ELR (cell line): ENCODE results near the gene DYNC2H1.

ENCODE experiments used
- DNase-seq: peaks from one replicate; pipeline ENCODE4 v3.0.0-alpha.2; 2015; ENCODE audit warnings: low read depth

The DYNC2H1 gene

DNA sequence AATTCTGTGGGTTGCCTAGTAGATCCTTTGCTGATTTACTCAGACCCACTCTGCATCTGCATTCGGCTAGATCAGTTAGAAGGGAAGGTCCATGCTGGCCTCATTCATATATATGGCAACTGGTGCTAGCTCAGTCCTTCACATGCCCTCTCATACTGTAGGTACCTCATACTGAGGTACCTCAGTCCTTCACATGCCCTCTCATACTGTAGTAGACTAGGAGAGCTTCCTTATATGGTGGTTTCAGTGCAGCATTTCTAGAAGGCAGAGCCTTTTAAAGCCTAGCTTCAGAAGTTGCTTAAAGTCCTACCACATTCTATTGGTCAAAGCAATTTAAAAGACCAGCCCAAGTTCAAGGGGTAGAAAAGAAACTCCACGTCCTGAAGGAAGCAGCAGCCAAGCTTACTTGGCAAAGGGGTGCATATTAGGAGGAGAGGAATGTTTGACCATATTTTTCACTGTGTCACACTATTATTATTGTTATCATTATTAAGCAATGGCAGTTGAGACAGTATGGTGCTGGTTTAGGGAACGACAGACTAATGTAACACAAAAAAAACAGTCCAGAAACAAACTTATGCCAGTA, 356.4 kb downstream of the DYNC2H1 start:
- DNase-seq = no peak

DNA sequence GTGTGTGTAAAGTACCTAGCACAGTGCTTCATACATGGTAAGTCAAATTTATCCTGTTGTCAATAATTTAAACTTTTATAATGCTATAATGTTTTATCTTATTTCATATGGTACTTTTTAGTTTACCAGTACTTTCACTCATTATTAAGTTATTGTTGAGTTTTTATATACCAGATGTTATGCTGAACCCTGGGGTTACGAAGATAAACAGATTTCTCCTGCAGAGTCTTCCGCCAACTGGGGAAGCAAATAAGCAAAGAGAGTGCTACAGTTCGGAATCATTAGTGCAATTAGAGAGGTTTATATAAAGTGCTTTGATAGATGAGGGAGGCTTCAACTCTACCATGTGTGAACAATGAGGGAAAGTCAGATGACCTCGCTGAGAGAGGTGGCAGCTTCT, 362.3 kb downstream of the DYNC2H1 start:
- no peak for DNase-seq

DNA sequence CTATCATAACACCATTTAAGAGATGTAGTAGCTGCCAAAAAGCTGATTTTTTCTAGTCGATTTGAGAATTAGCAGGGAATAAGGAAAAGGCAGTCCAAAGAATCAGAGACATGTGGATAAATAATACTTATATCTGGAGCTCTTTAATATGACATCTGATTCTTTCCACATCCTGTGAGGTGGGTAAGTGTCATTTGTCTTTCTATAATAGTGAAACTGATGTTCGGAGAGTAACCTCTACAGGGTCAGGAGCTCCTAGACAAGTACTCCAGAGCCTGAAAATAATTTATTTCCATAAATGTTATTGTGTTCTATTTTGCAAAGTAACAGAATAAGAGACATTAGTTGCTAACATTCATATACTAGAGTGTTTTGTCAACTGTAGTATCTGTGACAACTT, 367.6 kb downstream of the DYNC2H1 start:
- no peak for DNase-seq

DNA sequence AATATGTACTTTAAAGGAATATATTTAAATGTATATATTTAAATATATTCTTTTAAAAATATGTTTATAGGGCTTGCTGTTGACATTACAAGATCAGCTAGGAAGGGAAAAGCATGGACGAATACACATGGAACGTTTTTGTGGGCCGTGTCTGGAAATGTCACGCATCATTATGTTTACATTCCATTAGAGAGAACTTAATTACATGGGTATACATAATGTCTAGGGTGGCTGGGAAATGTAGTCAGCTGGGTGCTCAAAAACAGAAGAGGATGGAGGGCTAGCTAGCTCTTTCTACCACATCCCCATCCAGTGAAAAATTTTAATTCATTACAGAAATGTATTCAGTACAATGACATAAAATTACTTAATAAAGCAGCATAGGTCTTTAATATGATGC, 371.2 kb downstream of the DYNC2H1 start:
- DNase-seq = no peak

DNA sequence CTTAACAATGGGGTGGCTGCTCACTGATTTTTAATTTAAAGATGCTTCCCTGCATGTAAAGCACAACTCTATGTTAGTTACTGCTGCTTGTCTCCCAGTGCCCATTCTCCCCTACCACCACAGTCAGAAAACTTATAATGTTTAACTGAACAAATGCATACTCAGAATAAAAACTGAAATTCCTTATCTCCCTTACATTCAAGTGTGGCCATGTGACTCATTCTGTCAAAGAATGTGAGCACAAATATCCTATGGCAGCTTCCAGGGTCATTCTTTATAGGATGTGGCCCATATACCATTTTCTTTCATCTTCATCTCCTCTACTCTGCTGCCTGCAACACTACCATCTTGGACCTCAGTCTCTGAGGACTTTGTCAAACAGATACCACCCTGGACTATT, 374.8 kb downstream of the DYNC2H1 start:
- DNase-seq = peak; percentile 34

DNA sequence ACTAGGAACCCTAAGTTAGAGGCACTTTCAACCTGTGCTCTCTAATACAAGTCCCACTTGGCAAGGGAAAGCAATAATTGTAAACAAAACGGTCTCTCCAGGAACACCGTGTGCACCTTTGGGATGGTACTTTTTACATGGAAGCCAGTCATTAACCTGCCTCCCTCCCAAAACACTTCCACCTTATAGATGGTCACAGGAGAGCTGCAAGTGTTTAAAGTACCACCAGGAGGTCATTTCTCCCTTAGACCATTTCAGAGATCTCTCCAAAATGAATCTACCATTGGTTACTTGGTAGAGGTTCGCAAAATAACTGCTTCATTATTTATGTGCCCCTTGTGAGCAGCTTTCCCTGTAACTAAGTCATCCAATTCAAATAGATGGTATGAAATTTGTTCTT, 375.3 kb downstream of the DYNC2H1 start:
- DNase-seq = peak; percentile 26

DNA sequence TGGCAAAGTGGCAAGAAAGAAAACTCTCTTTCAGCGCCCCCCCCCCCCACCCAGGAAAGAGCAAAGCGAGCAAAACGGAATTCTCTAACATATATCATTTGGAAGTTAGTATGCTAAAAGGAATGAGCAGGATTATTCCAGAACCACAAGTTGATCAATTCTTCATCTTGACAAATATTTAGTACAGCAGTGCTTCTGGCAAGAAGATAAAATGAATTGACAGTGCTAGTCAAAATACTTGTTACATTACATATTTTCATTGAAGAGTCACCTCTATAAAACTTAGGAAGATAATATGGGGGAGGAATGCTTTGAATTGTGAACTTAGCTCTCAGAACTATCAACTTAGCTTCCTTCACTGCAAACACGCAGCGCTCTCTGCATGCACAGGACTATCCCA, 377.4 kb downstream of the DYNC2H1 start:
- no peak for DNase-seq

DNA sequence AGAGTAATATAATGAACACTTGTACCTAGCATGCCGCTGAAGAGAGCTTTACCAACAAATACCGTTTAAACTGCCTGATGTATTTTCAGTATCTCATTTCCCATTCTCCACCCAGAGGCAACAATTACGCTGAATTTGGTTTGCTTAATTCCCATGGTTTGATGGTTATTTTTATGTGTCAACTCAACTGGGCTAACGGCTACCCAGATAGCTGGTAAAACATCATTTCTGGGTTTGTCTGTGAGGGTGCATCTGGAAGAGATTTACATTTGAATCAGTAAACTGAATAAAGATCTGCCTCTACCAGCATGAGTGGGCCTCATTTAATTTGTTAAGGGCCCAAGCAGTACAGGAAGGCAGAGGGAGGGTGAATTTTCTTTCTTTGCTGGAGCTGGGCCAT, 377.9 kb downstream of the DYNC2H1 start:
- DNase-seq = no peak

DNA sequence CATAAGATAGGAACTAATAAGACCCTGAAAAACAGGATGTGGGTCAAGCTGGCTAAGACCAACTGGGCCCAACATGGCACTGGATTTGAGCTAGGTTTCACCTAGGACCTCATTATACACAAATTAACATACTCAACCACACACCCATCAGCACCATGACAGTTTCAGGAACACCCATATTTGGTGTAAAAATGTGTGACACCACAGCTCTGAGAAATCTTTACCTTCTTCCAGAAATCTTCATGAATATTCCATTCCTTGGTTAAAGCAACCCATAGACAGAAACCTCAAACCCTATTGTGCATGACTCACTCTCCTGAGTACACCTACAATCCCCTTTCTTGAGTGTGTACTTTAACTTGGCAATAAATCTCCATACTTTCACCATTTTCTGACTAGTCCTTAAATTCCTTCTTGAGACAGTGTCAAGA, 378.8 kb downstream of the DYNC2H1 start:
- DNase-seq = peak; percentile 22

DNA sequence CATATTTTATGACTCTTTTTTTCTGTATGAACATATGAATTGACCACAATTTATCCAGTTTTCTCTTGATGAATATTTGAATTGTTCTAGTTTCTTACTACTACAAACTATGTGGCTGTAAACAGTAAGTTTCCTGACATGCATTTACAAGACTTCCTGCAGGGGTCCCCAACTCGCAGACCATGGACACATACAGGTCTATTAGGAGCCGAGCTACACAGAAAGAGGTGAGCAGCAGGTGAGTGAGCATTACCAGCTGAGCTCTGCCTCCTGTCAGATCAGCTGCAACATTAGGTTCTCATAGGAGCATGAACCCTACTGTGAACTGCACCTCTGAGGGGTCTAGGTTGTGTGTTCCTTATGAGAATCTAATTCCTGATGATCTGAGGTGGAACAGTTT, 379.4 kb downstream of the DYNC2H1 start:
- DNase-seq = no peak

DNA sequence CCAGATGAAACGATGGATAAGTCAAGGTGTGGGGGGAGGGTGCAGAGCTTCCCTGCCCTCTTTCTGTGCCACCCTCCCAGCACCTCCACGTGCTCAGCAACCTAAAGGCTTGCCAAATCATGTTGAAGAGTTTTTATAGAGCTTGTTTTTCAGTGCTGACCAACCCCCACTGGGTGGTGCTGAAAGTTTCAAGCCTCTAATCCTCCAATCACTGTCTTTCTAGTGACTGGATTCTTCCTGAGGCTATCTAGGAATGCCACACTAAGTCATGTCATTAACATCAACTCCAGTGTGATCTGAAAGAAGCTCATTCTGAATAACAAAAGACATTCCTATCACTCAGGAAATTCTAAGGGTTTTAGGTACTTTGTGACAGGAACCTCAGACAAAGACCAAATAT, 382.6 kb downstream of the DYNC2H1 start:
- DNase-seq = peak; percentile 8

DNA sequence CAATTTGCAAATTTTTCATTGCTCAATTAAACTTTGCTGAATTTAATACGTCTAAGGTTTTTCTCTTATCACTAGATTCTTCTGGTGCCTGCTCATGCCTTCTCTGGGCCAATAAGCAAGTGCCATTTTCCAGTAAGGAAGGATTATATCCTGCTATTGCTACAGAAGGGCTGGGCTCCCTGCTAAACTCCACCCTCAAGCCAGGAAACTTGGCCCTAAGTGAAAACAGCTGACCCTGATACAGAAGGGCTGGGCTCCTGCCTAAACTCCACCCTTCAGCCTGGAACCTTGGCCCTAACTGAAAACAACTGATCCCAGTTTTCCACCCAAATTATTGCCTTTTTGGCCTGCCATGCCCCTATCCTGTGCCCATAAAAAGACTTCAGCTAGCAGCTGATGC, 385.3 kb downstream of the DYNC2H1 start:
- no peak for DNase-seq

DNA sequence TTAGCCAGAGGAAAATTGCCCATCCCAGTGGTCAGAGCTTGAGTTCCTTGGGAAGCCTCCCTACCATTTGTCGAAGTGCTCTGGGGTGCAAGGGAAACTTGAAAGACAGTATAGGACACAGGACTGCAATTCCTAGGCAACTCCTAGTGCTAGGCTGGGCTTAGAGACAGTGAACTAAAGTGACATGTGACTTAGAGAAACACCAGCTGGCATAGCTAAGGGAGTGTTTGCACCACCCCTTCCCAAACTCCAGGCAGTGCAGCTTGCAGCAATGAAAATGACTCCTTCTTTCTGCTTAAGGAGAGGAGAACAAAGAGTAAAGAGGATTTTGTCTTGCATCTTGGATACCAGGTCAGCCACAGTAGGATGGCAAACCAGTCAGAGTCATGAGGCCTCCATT, 388.0 kb downstream of the DYNC2H1 start:
- DNase-seq = no peak

DNA sequence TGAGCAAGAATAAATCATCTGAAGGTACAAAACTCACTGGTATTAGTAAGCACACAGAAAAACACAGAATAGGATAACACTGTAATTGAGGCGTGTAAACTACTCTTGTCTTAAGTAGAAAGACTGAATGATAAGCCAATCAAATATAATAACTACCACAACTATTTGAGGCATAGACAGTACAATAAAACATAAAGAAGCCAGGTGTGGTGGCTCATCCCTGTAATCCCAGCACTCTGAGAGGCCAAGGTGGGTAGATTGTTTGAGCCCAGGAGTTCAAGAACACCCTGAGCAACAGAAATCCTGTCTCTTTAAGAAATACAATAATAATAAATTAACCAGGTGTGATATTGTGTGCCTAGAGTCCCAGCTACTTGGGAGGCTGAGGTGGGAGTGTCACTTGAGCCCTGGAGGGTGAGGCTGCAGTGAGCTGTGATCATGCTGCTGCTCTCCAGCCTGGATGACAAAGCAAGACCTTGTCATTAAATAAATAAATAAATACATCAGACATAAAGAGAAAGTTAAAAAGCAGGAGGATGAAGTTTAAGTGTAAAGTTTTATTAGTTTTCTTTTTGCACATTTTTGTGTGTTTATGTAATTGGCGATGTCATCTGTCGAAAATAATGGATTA, 390.6 kb downstream of the DYNC2H1 start:
- DNase-seq = peak; percentile 59

DNA sequence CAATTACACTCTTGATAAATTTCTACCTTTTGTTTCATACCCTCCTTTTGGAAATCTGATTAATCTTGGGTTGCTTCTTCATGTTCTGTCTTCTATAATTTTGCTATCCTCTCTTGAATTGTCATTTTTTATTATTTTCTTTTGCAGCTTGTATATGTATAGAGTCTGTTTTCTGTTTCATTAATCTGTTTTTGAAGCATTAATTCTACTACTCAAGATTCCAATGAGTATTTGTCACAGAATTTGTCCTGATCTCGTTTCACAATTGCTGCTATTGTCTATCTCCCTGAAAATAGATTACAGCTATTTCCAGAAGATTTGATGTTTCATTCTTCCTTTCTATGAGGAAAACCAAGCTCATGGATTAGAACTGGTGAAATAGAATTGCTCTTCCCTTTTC, 406.1 kb downstream of the DYNC2H1 start:
- no peak for DNase-seq

DNA sequence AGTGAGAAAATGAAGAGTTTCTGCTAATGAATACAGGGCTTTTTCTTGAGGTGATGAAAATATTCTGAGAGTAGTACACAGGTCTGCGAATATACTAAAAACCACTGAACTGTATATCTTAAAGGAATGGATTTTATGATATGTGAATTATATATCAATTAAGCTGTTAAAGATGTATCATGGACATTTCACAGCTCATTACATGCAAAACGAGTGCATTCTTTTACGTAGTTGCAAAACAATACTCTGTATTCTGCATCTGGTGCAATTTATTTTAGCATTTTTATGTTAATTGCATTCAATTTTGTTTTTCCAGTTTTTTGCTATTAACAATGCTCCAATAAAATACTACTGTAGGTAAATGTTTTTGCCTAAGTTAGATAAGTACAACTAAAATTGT, 411.6 kb downstream of the DYNC2H1 start:
- DNase-seq = no peak

DNA sequence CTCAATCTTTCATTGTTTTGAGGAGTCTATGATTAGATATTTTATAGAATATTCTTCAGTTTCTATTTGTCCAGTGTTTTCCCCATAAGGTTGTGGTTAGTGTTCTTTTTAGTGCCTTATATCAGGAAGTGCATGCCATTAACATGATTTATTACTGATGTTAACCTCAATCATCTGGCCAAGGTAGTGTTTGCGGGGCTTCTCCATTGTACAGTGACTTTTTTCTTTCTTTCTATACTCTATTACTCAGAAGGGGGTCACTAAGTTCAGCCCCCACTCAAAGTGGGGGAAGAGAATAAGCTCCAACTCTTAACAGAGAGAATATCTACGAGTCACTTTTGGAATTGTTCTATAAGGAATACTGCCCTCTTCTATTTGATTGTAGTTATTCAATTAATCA, 415.8 kb downstream of the DYNC2H1 start:
- peak; percentile 84 for DNase-seq

DNA sequence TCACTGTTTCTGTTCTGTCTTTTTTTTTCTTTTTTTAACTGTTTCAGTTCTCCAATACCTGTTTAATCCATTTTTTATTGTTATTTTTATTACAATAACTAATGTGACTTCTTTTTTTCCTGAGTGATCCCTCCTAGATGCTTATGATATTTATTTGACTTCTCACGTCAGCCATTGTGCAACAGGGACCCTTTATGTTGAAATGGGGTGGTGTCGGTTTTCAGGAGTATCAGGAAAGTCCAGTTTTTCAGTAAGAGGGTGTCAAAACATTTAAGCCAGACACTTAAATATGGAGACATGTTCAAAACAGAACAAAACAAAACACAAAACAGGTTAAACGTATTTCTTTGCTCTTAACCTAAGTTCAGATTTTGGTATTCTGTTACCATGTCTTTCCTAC, 418.8 kb downstream of the DYNC2H1 start:
- no peak for DNase-seq

DNA sequence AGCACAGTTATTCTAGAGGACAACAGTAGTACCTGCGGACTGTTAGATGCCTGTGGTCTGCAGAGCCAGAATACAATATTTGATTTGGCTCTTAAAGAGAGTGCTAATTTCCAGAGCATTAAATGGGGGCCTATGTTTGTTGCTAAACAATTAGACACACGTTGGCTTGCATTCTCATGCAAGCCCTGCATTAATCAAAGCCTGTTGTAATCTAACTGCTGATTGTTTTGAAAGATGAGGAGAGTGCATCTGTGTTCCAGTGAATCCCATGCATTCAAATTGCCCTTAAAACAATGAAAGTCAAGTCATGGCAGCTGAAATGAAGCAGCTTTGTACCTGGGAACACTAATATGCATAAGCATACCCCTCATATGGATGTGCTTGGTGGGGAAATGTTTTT, 419.4 kb downstream of the DYNC2H1 start:
- DNase-seq = no peak

DNA sequence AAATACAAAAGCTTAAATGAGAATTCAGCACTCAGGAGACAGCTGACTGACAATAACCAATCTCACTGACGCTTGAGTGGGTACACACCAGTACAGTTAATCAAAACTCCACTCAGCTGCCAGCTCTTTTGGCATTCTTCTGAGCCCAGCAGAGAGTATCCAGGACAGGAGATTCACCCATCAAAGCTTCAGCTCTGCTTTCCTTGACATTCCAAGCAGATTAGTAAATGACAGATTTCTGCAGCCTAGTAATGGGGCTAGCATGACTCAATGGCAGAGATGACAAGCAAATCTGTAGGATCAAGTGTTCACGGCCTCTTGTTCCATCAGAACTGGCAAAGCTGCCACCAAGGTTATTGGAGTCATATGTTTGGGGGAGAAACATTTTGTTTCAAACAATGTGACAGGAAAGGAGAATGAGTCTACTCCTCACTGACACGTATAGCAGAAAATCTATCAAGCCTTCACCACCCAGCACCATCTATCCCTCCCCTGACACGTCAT, 420.0 kb downstream of the DYNC2H1 start:
- peak; percentile 96 for DNase-seq
